ENCODE data around the gene SSPN.
A peak's percentile ranks its signal among the peaks of the same experiment; 100 is the strongest.

SSPN gene

GRCh38 chr12:26195250-26195640 lies at the start of gene SSPN:
Gene SSPN (plus strand): TSS chr12:26195573. CDS start chr12:26195673, 100 bp downstream.
- DNase-seq (ENCODE audit: low read depth in 2 of 2), result peak; percentile 62 to 66

GRCh38 chr12:26148291-26148690 lies 47.1 kb upstream of the SSPN start:
- no peak for DNase-seq (ENCODE audit: low read depth in 2 of 2)

GRCh38 chr12:26149968-26150500 lies 45.3 kb upstream of the SSPN start:
- DNase-seq (ENCODE audit: low read depth in 2 of 2), result no peak

- peak; percentile 43 to 45 for DNase-seq (ENCODE audit: low read depth in 2 of 2)
Measured at GRCh38 chr12:26150736-26151450, 44.5 kb upstream of the SSPN start.

- no peak for DNase-seq (ENCODE audit: low read depth in 2 of 2)
Measured at GRCh38 chr12:26152507-26153102, 42.8 kb upstream of the SSPN start.

GRCh38 chr12:26153421-26154154 lies 41.8 kb upstream of the SSPN start:
- peak; percentile 88 for DNase-seq (ENCODE audit: low read depth in 2 of 2)

- DNase-seq (ENCODE audit: low read depth in 2 of 2), result no peak
Measured at GRCh38 chr12:26156201-26156871, 39.0 kb upstream of the SSPN start.

GRCh38 chr12:26157001-26157400 lies 38.4 kb upstream of the SSPN start:
- no peak for DNase-seq (ENCODE audit: low read depth in 2 of 2)

GRCh38 chr12:26158078-26158764 lies 37.2 kb upstream of the SSPN start:
- no peak for DNase-seq (ENCODE audit: low read depth in 2 of 2)

GRCh38 chr12:26162174-26162573 lies 33.2 kb upstream of the SSPN start:
- DNase-seq (ENCODE audit: low read depth in 2 of 2), result no peak

GRCh38 chr12:26162905-26163304 lies 32.5 kb upstream of the SSPN start:
- no peak for DNase-seq (ENCODE audit: low read depth in 2 of 2)

- no peak for DNase-seq (ENCODE audit: low read depth in 2 of 2)
Measured at GRCh38 chr12:26164118-26164517, 31.3 kb upstream of the SSPN start.

- no peak for DNase-seq (ENCODE audit: low read depth in 2 of 2)
Measured at GRCh38 chr12:26172013-26172412, 23.4 kb upstream of the SSPN start.

GRCh38 chr12:26172539-26172938 lies 22.8 kb upstream of the SSPN start:
- DNase-seq (ENCODE audit: low read depth in 2 of 2), result no peak

GRCh38 chr12:26172946-26173552 lies 22.3 kb upstream of the SSPN start:
- DNase-seq (ENCODE audit: low read depth in 2 of 2), result no peak

- no peak for DNase-seq (ENCODE audit: low read depth in 2 of 2)
Measured at GRCh38 chr12:26176725-26177124, 18.6 kb upstream of the SSPN start.

GRCh38 chr12:26177283-26177682 lies 18.1 kb upstream of the SSPN start:
- DNase-seq (ENCODE audit: low read depth in 2 of 2), result no peak

- DNase-seq (ENCODE audit: low read depth in 2 of 2), result no peak
Measured at GRCh38 chr12:26179826-26180225, 15.5 kb upstream of the SSPN start.

- DNase-seq (ENCODE audit: low read depth in 2 of 2), result no peak
Measured at GRCh38 chr12:26182377-26182776, 13.0 kb upstream of the SSPN start.

- DNase-seq (ENCODE audit: low read depth in 2 of 2), result no peak
Measured at GRCh38 chr12:26185532-26186320, 9.6 kb upstream of the SSPN start.
